Suprapubic skin (tissue), 4 donors: ENCODE measurements around the gene FAM90A1. TPM values are rescaled to one million over a fixed set of nuclear protein-coding genes. Genes with fewer than 3 reads are reported as not detected.
"Not testable (repeated sequence)": the region's sequence is repeated elsewhere in the genome, so short reads cannot be mapped to it uniquely, and the experiment has no call there.

Experiments used
- DNase-seq, 2 donors: peaks; one replicate each; pipeline ENCODE4 v3.0.0-alpha.2; 2019; ENCODE audit warnings: low spot score in 2 of 2
- H3K27ac ChIP-seq: fragments of 200-600 bp; sonication (generic); one replicate; pipeline ENCODE4 v1.5.1; 2019
- H3K27me3 ChIP-seq: fragments of 200-600 bp; sonication (generic); one replicate; pipeline ENCODE4 v1.5.1; 2019
- H3K36me3 ChIP-seq: fragments of 200-600 bp; sonication (generic); one replicate; pipeline ENCODE4 v1.5.1; 2019
- H3K4me1 ChIP-seq: fragments of 200-600 bp; sonication (generic); one replicate; pipeline ENCODE4 v1.5.1; 2019
- H3K4me3 ChIP-seq: fragments of 200-600 bp; sonication (generic); one replicate; pipeline ENCODE4 v1.5.1; 2019; ENCODE audit warnings: mild to moderate bottlenecking
- H3K9me3 ChIP-seq: fragments of 200-600 bp; sonication (generic); one replicate; pipeline ENCODE4 v1.5.1; 2019
- CTCF ChIP-seq, 2 donors: fragments of 200-600 bp in 1 of 2; fragments of 450-650 bp in 1 of 2; sonication (generic) in 1 of 2; IDR thresholded peaks; one replicate each; pipeline ENCODE4 v1.5.1; 2016 to 2019; ENCODE audit warnings: antibody characterized with exemption in 2 of 2, mild to moderate bottlenecking in 1 of 2, moderate library complexity in 1 of 2
- EP300 ChIP-seq: sonication (generic); formaldehyde crosslinking; IDR thresholded peaks from one replicate; pipeline ENCODE4 v1.6.1; 2017; ENCODE audit warnings: antibody characterized with exemption
- POLR2A ChIP-seq, 2 donors: fragments of 450-650 bp; IDR thresholded peaks; one replicate each; pipeline ENCODE4 v1.6.1; 2017; ENCODE audit warnings: antibody characterized with exemption in 2 of 2, mild to moderate bottlenecking in 2 of 2, moderate library complexity in 2 of 2
- POLR2AphosphoS5 ChIP-seq, 3 donors: sonication (generic); formaldehyde crosslinking; IDR thresholded peaks; one replicate each; pipeline ENCODE4 v1.6.1; 2017; ENCODE audit warnings: antibody characterized with exemption in 3 of 3
- WGBS: methylation state at CpG from one replicate; pipeline ENCODE4 v1.1.5; 2018; 5-methylcytosine and 5-hydroxymethylcytosine counted together
- total RNA-seq, 4 donors: library from RNA; depleted of rRNA; stranded (reverse); fragments of >200 nt; gene quantifications; one replicate each; pipeline ENCODE4 v1.1.0, GENCODE V29; 2016

FAM90A1 gene
- total RNA-seq, 4 donors from 2014 or later = not detected

GRCh38 chr12:8227732-8228077, 287 bp upstream of the FAM90A1 start:
- H3K27me3 ChIP-seq, H3K4me1 ChIP-seq, H3K36me3 ChIP-seq, H3K27ac ChIP-seq, H3K9me3 ChIP-seq, DNase-seq: not testable (repeated sequence)
- 21% methylated on average over 7 of the region's 7 CpGs for WGBS
- H3K4me3 ChIP-seq = peak overlapping the region; percentile 28

DNA sequence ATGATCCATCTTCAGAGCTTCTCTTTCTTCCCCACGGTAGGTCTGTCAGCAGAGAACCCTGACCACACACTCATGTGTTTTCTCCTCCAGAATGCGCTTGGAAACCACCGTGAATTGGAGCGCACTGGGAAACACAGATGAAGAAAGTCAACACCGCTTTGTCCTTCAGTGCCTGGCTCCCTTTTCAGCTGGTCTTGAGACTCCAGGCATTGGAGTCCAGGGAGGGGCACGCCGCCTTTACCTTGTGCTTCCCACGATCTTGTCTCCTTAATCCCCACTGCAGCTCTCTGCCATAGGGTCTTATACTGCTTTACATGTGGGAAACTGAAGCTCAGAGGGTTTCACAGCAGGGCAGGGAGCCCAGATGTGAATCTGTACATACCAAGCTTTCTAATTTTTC, 1.1 kb downstream of the FAM90A1 start:
- no peak for DNase-seq
- no peak overlapping the region for H3K4me3 ChIP-seq
- no peaks in the 10 kb centered on the region for H3K36me3 ChIP-seq
- TF ChIP-seq POLR2A (IDR thresholded peaks at IDR 0.05) (no peak), EP300 (no peak), CTCF (IDR thresholded peaks at IDR 0.05) (no peak), POLR2AphosphoS5 (IDR thresholded peaks at IDR 0.05) (no peak)
- no peaks in the 10 kb centered on the region for H3K4me1 ChIP-seq
- 88% methylated on average over 8 of the region's 8 CpGs for WGBS
- H3K27ac ChIP-seq = no peak overlapping the region
- H3K27me3 ChIP-seq = no peaks in the 10 kb centered on the region
- H3K9me3 ChIP-seq = no peaks in the 10 kb centered on the region

- not testable (repeated sequence) for H3K4me3 ChIP-seq, H3K27ac ChIP-seq, H3K9me3 ChIP-seq, DNase-seq, H3K36me3 ChIP-seq, H3K27me3 ChIP-seq, H3K4me1 ChIP-seq
- WGBS = 100% methylated on average over 4 of the region's 11 CpGs
Measured at GRCh38 chr12:8224782-8225181, 2.6 kb downstream of the FAM90A1 start.

- H3K27ac ChIP-seq, H3K4me3 ChIP-seq, H3K27me3 ChIP-seq, DNase-seq, H3K36me3 ChIP-seq, H3K9me3 ChIP-seq, H3K4me1 ChIP-seq: not testable (repeated sequence)
- 80% methylated on average over 12 of the region's 13 CpGs for WGBS
Measured at GRCh38 chr12:8223646-8224045, 3.8 kb downstream of the FAM90A1 start.

DNA sequence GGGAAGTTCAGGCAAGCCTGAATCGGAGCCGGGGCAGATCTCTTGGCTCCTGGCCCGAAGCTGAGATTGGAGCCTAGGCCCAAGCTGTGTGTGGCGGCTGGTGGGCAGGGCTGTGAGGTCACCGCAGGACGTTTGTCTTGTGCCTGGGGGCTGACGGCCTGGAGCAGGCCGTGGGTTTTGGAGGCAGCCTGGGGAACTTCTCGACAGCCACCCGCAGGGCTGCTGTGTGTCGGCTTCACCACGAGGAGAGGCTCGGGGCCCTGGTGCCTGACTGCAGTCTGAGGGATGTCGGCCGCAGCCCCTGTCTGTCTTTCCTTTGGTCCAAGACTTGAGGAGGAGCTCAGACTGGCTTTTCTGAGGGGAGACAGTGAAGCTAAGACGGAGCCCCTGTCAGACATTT, 5.1 kb downstream of the FAM90A1 start:
- 100% methylated on average over 1 of the region's 16 CpGs for WGBS
- H3K4me3 ChIP-seq, DNase-seq: not testable (repeated sequence)

GRCh38 chr12:8221844-8222243, 5.6 kb downstream of the FAM90A1 start:
- WGBS = 97% methylated on average over 5 of the region's 21 CpGs
- not testable (repeated sequence) for H3K27ac ChIP-seq, H3K4me1 ChIP-seq, H3K36me3 ChIP-seq, H3K9me3 ChIP-seq, H3K4me3 ChIP-seq, DNase-seq, H3K27me3 ChIP-seq

More for the DNA sequence above, 5.1 kb downstream of the FAM90A1 start:
- not testable (repeated sequence) for H3K36me3 ChIP-seq, H3K4me1 ChIP-seq, H3K27ac ChIP-seq, H3K27me3 ChIP-seq, H3K9me3 ChIP-seq

GRCh38 chr12:8221375-8221774, 6.0 kb downstream of the FAM90A1 start:
- WGBS = 74% methylated on average over 21 of the region's 21 CpGs
- DNase-seq = peak in 1 of 2 donors; percentile 77
- H3K4me1 ChIP-seq, H3K4me3 ChIP-seq, H3K27ac ChIP-seq, H3K36me3 ChIP-seq, H3K9me3 ChIP-seq, H3K27me3 ChIP-seq: not testable (repeated sequence)

DNA sequence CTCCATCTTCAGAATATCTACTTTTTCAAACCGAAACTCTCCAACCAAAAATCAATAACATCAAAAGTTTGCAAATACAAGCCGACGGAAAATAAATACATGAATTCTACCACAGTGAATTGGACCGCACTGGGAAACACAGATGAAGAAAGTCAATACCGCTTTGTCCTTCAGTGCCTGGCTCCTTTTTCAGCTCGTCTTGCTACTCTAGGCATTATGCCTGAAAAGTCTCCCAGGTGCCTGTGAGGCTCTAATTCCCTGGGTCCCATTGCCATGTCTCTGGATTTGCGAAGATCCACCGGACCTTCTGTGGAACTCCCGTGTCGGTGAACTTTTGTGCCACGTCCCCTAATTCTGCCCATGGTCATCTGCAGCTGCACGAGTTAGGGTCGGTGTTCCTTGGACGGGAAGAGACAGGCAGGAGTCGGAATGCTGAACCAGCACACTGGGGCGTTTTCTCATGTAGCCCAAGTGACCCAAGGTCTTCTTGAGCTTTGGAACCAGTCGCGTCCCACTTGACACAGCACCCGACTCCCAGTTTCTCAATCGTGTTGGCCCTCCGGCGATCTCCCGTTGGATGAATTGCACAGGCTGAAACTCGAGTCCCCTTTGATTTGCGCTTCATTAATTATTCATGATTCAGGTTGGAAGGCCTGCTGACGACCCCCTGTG, 8.6 kb downstream of the FAM90A1 start:
- not testable (repeated sequence) for DNase-seq, H3K4me1 ChIP-seq, H3K36me3 ChIP-seq, H3K27ac ChIP-seq, H3K27me3 ChIP-seq, H3K9me3 ChIP-seq, H3K4me3 ChIP-seq
- WGBS = 87% methylated on average over 26 of the region's 26 CpGs

DNA sequence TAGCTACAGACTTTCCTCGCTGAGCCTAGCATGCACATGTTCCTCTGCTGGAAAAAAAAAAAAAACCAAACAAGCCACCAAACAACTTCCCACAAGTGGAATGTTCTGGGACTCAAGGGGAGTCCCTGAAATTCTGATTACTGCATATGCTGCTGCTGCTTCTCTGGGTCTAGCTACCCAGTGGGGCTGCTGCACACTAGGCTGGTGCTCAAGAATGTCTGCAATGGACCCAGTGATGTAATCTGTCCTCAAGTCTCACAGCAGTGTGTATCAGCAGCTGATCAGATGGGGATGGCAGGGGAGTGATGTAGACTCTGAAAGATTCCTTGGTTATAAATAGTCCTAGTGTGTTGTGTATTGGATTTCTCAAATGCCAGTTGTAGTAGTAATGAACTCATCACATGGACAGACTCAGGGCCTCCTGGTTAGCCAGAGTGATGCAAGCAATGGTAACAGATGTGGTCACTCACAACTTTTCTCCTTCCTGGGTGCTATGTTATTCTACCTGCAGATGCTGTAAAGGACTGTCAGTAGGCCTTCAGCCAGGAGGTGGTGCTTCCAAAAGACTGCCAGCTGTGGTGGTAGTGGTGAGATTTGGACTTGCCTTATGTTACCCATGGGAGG, 29.6 kb downstream of the FAM90A1 start:
- not testable (repeated sequence) for H3K27me3 ChIP-seq, H3K4me1 ChIP-seq, H3K4me3 ChIP-seq, H3K9me3 ChIP-seq, DNase-seq, H3K36me3 ChIP-seq, H3K27ac ChIP-seq
- 100% methylated on average over 1 of the region's 1 CpG for WGBS

DNA sequence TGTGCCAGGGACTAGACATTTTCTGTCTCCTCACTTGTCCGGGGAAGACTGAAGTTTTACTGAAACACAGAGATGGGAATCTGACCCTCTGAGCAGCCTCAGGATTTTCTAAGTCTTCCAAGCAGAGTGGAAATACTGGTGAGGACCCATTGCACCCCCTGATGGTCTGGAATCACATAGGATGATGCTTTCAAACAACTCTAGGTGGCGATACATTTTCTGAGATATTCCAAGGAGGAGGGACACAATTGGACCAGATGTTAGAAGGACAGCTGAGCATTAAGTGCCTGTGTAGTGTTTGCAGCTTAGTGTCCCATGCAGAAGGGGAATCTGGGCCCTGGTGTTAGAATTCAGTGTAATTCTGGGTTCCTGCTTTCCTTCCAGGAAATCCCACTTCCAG, 39.3 kb downstream of the FAM90A1 start:
- H3K36me3 ChIP-seq, H3K4me3 ChIP-seq, H3K27me3 ChIP-seq, H3K27ac ChIP-seq, H3K4me1 ChIP-seq, H3K9me3 ChIP-seq, DNase-seq: not testable (repeated sequence)
- 73% methylated on average over 2 of the region's 2 CpGs for WGBS

DNA sequence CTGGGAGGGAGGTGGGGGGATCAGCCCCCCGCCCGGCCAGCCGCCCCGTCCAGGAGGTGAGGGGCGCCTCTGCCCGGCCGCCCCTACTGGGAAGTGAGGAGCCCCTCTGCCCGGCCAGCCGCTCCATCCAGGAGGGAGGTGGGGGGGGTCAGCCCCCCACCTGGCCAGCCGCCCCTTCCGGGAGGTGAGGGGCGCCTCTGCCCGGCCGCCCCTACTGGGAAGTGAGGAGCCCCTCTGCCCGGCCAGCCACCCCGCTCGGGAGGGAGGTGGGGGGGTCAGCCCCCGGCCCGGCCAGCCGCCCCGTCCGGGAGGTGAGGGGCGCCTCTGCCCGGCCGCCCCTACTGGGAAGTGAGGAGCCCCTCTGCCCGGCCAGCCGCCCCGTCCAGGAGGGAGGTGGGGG, 43.2 kb downstream of the FAM90A1 start:
- not testable (repeated sequence) for H3K27me3 ChIP-seq, DNase-seq, H3K4me1 ChIP-seq, H3K9me3 ChIP-seq, H3K4me3 ChIP-seq, H3K36me3 ChIP-seq, H3K27ac ChIP-seq
- WGBS = no CpG with 5 or more reads among the region's 28 CpGs

GRCh38 chr12:8183346-8183745, 44.1 kb downstream of the FAM90A1 start:
- H3K4me1 ChIP-seq, H3K27me3 ChIP-seq, H3K27ac ChIP-seq, H3K4me3 ChIP-seq, H3K9me3 ChIP-seq, DNase-seq, H3K36me3 ChIP-seq: not testable (repeated sequence)
- WGBS = 97% methylated on average over 18 of the region's 23 CpGs

- H3K4me1 ChIP-seq, H3K27me3 ChIP-seq, H3K27ac ChIP-seq, DNase-seq, H3K4me3 ChIP-seq, H3K9me3 ChIP-seq, H3K36me3 ChIP-seq: not testable (repeated sequence)
- 94% methylated on average over 7 of the region's 7 CpGs for WGBS
Measured at GRCh38 chr12:8182923-8183322, 44.5 kb downstream of the FAM90A1 start.
